EH (cell line): ENCODE results near the gene PDIK1L.

ENCODE experiments used
- DNase-seq: peaks from one replicate; pipeline ENCODE4 v3.0.0-alpha.2; 2015; ENCODE audit warnings: low read depth

PDIK1L gene

GRCh38 chr1:26122988-26123973 is 11.7 kb downstream of the PDIK1L start:
- peak; percentile 37 for DNase-seq

- no peak for DNase-seq
These were observed 13.1 kb downstream of the PDIK1L start for GRCh38 chr1:26124418-26125331.

DNA sequence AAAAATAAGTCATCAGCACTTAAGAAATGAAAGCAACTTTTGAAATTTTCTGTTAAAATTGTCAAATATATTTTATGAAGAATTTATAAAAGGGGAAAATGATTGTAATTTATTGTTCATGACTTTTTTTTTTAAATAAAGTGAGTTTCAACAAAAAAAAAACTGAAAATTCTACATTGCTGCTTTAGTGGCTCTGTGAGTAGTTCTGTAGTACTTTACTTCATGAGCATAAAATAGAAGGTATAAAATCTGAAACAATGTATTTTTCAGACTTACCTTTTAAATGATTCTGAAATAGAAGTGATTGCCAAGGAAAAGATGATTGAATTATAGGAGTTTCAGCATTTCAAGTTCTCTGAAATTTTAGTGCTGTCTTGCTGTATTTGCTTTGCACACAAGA is 13.8 kb downstream of the PDIK1L start:
- DNase-seq = no peak

DNA sequence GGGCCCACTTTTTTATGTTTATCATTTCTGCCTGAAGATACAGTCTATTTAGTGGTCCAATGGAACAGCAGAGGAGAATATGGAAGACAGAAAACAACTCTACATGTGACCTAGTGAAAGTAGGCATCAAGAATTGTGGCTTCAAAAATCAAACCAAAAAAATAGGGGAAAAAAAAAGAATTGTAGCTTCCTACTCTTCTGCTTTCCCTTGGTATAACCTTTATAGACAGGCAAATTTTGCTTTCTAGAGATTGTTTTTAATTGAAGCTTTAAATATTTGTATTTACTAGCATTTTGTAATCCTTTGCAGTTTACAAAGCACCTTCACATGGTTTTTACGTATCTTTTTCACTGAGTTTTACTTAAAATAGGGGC is 14.3 kb downstream of the PDIK1L start:
- no peak for DNase-seq

DNA sequence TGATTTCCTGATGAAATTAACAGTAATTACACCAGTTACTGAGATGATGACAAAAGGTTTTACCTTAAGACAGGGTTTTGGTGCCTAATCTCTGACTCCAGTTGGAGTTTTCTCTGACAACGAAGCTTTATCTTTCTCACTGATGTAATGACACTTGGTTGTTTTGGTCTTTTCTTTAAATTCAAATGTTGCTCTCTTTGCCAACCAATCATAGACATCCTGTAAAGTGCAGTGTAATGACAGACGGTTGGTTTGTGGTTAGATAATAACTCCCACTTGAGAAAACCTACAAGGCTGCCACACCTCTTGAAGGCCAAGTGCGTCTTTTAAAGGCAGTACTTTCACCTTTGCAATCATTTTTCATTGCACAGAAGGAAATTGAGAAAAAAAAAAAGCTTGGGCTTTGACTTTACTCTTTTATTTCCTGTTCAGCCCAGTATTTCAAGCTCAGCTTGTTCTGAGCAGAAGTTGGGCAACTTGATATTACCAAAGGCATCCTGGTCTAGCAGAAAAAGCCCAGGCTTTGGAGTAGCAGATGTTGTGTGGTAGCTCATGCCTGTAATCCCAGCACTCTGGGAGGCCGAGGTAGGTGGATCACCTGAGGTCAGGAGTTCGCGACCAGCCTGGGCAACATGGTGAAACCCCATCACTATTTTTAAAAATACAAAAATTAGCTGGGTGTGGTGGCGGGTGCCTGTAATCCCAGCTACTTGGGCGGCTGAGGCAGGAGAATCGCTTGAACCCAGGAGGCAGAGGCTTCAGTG is 14.9 kb downstream of the PDIK1L start:
- no peak for DNase-seq

GRCh38 chr1:26127235-26128163 is 15.9 kb downstream of the PDIK1L start:
- DNase-seq = no peak

DNA sequence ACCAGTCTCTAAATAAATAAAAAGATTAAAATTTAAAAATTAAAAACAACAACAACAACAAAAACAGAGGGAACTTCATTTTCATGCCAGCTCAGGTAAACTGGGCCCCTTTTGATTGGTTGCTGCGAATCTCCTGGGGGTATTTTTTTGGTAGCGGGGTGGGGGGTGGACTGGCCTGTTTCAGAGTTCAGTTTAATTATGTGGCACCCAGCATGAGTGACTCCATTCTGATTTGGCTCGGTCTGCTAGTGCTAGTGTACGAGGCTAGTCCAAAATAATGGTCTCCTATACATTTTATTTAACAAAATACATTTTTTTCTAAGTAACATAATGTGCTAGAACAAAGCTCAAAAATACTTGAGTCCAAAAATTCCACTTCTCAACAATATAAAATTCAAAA is 18.2 kb downstream of the PDIK1L start:
- DNase-seq = no peak

GRCh38 chr1:26130695-26131094 is 19.1 kb downstream of the PDIK1L start:
- DNase-seq = no peak

GRCh38 chr1:26132128-26132833 is 20.7 kb downstream of the PDIK1L start:
- peak; percentile 33 for DNase-seq

GRCh38 chr1:26132834-26133167 is 21.2 kb downstream of the PDIK1L start:
- no peak for DNase-seq

- no peak for DNase-seq
These were observed 22.8 kb downstream of the PDIK1L start for GRCh38 chr1:26134466-26134865.

DNA sequence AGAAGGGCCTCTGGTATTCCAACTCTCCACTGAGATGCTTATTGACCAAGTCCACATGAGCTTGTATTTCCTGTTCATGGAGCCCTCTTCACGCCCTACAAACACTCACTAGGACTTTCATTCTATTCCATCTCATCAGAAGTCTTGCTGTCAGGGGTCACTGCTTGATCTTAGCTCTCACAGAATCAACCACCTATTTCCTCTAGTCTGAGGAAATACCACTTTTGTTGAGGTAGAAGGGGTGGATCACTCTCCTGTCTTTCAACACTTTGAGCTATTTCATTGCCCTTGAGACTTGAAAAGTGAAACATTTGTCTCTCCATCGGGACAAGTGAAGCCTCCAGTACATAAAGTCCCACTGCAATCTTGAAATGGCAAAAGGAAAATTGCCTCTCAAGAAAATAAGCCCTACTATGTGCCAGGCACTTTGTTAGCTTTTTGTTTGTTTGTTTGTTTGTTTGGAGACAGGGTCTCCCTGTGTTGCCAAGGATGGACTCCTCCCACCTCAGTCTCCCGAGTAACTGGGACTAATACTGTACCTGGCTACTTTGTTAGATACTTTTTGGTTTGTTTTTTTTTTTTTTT is 27.4 kb downstream of the PDIK1L start:
- DNase-seq = no peak

DNA sequence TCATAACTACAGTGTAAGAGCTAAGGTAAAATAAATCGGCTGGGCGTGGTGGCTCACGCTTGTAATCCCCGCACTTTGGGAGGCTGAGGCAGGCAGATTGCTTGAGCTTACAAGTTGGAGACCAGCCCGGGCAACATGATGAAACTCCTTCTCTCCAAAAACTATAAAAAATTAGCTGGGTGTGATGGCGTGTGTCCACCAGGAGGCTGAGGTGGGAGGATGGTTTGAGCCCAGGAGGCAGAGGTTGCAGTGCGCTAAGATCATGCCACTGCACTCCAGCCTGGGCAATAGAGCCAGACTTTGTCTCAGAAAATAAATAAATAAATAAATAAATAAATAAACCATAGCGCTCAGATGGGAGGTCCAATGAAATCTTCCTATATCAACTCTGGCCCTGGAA is 30.5 kb downstream of the PDIK1L start:
- no peak for DNase-seq

GRCh38 chr1:26145041-26145959 is 33.7 kb downstream of the PDIK1L start:
- peak; percentile 83 for DNase-seq

- DNase-seq = no peak
These were observed 34.3 kb downstream of the PDIK1L start for GRCh38 chr1:26145960-26146294.

DNA sequence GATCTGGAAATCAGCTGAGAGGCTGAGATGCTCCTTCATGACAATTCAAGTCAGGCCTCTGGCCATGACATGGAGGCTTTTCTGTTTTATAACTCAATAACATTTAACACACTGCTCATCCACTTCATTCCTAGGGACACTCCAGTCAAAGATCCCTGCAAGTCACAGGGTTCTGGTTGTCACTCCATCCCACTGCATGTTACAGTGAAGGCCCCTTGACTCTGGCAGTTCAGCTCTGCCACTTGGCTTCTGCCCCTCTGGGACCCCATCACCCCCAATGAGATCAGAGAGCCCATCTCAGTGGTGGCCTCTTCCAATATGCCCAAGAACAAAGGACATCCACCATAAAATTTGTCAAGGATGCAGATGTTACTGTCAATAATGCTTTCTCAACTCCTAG is 37.3 kb downstream of the PDIK1L start:
- no peak for DNase-seq

- DNase-seq = no peak
These were observed 42.4 kb downstream of the PDIK1L start for GRCh38 chr1:26153966-26154532.

- no peak for DNase-seq
These were observed 43.1 kb downstream of the PDIK1L start for GRCh38 chr1:26154750-26155149.
